ENCODE measurements around the gene TTC38. TPM values are rescaled to one million over a fixed set of nuclear protein-coding genes. Genes with fewer than 3 reads are reported as not detected.
A peak's percentile ranks its signal among the peaks of the same experiment; 100 is the strongest.

TTC38 gene
- total RNA-seq, 1 donor from 2014 or later: 26.3 TPM

GRCh38 chr22:46237453-46238124 is 30.2 kb upstream of the TTC38 start:
- TF ChIP-seq, protein P1, sequence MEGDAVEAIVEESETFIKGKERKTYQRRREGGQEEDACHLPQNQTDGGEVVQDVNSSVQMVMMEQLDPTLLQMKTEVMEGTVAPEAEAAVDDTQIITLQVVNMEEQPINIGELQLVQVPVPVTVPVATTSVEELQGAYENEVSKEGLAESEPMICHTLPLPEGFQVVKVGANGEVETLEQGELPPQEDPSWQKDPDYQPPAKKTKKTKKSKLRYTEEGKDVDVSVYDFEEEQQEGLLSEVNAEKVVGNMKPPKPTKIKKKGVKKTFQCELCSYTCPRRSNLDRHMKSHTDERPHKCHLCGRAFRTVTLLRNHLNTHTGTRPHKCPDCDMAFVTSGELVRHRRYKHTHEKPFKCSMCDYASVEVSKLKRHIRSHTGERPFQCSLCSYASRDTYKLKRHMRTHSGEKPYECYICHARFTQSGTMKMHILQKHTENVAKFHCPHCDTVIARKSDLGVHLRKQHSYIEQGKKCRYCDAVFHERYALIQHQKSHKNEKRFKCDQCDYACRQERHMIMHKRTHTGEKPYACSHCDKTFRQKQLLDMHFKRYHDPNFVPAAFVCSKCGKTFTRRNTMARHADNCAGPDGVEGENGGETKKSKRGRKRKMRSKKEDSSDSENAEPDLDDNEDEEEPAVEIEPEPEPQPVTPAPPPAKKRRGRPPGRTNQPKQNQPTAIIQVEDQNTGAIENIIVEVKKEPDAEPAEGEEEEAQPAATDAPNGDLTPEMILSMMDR (IDR thresholded peaks at IDR 0.05): no peak
- no peak overlapping the region for H3K27ac ChIP-seq
- no peaks in the 10 kb centered on the region for H3K9me3 ChIP-seq
- H3K36me3 ChIP-seq: peaks cover 36% of the 10 kb centered on the region
- H3K4me3 ChIP-seq: no peak overlapping the region
- no peaks in the 10 kb centered on the region for H3K27me3 ChIP-seq
- no peaks in the 10 kb centered on the region for H3K4me1 ChIP-seq
- ATAC-seq (no peak), DNase-seq (no peak)
- intact Hi-C loops (cut with DNase I): no loop called here

DNA sequence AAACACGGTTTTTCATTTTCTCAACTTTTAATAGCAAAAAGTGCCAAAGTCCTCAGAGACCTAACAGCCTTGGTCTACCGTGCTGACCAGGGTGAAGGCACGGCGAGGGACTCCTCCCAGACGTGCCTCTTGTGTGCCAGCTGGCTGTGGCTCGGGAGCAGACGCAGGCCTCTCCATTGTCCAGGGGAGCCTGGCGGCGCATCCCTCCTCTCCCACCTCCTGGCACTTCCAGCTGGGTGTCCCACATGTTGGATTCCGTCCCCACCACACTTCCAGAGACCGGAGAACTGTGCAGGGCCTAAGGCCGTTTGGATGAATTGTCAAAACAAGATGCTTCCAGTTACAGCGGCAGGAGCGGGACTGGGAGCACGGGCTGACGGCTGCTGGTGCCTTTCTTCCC is 29.3 kb upstream of the TTC38 start:
- ATAC-seq: no peak
- H3K4me3 ChIP-seq: no peak overlapping the region
- H3K36me3 ChIP-seq: peaks cover 34% of the 10 kb centered on the region
- intact Hi-C loops (cut with DNase I): no loop called here
- TF ChIP-seq, protein P1 (IDR thresholded peaks at IDR 0.05): no peak
- no peaks in the 10 kb centered on the region for H3K9me3 ChIP-seq
- no peaks in the 10 kb centered on the region for H3K27me3 ChIP-seq
- H3K4me1 ChIP-seq: no peaks in the 10 kb centered on the region
- no peak for DNase-seq
- no peak overlapping the region for H3K27ac ChIP-seq

DNA sequence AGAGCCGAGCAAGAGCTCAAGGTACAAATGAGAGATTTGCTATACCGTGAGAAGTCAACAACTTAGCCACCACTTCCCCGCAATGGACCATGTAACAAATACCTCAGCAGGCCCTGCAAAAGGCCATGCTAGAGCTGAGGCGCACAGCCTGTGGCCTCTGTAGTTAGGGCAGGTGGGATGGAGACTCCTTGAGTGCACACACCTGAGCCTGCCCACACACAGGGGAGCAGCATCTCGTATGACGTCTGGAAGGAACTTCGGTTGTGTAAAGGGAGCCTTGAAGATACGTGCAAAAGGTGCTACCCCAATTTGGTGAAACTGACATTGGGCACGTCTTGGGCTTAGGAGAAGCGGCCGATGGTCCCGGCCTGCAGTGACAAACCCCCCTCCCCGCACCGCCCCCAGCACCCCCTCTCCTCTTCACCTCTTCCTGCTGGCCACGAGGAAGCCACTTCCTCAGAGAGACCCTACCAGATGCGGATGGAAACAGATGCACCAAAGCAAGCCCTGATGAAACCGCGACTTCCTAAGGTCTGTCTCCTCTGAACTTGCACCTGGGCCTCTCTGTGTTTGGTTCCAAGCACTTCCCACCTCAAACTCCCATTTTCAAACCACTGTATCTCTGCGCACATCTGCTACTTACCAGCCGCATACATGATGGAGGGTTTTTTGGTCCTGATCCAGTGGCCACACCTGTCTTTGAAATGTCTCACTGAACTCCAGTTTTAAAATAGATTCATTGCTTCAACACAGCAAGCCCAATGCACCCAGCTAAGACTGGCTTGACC is 28.4 kb upstream of the TTC38 start:
- TF ChIP-seq, protein P1 (IDR thresholded peaks at IDR 0.05): no peak
- Histone ChIP-seq H3K4me1 (no peaks in the 10 kb centered on the region), H3K27ac (no peak overlapping the region), H3K27me3 (no peaks in the 10 kb centered on the region), H3K4me3 (no peak overlapping the region), H3K36me3 (peaks cover 34% of the 10 kb centered on the region), H3K9me3 (no peaks in the 10 kb centered on the region)
- ATAC-seq (no peak), DNase-seq (no peak)
- intact Hi-C loops (cut with DNase I): no loop called here

DNA sequence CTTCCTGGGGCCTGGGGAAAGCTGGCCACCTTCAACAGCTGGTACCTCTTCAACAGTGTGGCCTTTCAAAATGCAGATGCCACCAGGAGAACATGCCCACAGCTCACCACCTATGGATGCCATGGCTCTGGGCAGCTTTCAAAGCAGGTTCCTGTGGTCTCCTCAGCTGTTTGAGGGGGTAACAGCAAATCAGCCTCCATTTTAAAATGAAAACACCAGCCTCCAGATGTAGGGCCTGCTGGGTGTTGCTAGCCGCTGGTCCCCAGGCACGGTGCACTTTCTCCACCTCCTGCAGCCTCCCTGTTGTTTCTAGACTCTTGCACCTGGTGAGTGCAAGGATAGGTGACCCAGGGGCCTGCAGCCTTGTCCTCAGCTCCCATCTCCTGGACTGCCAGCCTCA is 27.7 kb upstream of the TTC38 start:
- ATAC-seq (no peak), DNase-seq (no peak)
- Histone ChIP-seq H3K27ac (no peak overlapping the region), H3K9me3 (no peaks in the 10 kb centered on the region), H3K4me1 (no peaks in the 10 kb centered on the region), H3K36me3 (peaks cover 33% of the 10 kb centered on the region), H3K4me3 (no peak overlapping the region), H3K27me3 (no peaks in the 10 kb centered on the region)
- TF ChIP-seq, protein P1 (IDR thresholded peaks at IDR 0.05): no peak
- intact Hi-C loops (cut with DNase I): no loop called here

DNA sequence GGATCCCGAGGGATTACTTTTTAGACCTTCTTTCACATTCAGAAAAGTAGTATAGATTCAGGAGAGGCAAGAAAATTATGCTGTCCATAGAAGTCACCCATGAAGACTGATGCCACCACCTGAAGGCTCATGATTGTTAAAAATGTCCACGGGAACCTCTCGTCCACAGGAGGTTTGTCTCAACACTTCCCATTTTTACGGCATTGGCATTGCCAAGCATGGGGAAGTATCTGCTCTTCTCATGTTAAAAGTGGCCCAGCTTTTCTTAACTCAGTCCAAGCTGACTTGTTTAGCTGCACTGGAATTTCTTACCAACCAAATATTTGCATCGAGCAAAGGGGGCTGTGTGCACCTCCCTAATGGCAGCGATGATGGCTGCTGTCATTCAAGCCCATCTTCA is 27.3 kb upstream of the TTC38 start:
- no peak for DNase-seq
- intact Hi-C loops (cut with DNase I): no loop called here
- Histone ChIP-seq H3K27ac (no peak overlapping the region), H3K9me3 (no peaks in the 10 kb centered on the region), H3K4me3 (no peak overlapping the region), H3K27me3 (no peaks in the 10 kb centered on the region), H3K36me3 (peaks cover 29% of the 10 kb centered on the region), H3K4me1 (no peaks in the 10 kb centered on the region)
- TF ChIP-seq, protein P1 (IDR thresholded peaks at IDR 0.05): no peak
- ATAC-seq: peak; percentile 30

All from upper lobe of right lung (tissue), 1 donor.